Stimulated activated CD4-positive, alpha-beta T cell treated with anti-CD3 and anti-CD28 coated beads, TNF-alpha, amount 100 ng/mL, for 1 hour (primary cell): ENCODE data around the gene TYW1B.
"Not testable (repeated sequence)": the region's sequence is repeated elsewhere in the genome, so short reads cannot be mapped to it uniquely, and the experiment has no call there.

ENCODE experiments used
- DNase-seq, 3 donors: peaks; one replicate each; pipeline ENCODE4 v3.0.0-alpha.2; 2020; ENCODE audit warnings: low read depth in 3 of 3, low spot score in 1 of 3

TYW1B gene

DNA sequence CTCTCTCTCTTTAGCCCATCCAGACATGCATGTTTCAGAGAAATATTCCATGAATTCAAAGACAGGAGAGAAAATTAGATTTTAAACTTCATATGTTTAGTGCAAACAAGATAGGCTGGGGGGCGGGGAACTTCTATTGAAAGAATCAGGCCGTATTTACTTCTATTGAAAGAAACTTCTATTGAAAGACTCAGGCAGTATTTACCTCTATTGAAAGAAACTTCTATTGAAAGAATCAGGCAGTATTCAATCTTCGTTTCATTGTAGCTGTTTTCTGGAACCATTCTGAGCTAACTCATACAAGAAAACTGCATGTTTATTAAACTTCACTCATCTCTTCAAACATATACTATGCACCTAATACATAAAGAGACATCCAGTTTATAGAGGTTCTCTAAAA is 123.1 kb downstream of the TYW1B start:
- DNase-seq = no peak

DNA sequence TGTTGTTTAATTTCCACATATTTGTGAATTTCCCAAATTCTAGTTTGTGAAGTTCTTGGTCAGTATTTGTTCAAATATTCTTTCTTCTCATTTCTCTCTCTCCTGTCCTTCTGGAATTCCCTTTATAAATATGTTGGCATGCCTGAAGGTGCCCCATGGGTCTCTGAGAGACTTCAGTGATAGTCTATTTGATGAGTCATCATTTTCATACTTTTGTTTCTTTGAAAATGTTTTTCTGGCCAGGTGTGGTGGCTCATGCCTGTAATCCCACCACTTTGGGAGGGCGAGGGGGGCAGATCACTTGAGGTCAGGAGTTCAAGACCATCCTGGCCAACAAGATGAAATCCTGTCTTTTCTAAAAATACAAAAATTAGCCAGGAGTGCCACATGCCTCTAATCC is 127.5 kb downstream of the TYW1B start:
- DNase-seq = not testable (repeated sequence)

DNA sequence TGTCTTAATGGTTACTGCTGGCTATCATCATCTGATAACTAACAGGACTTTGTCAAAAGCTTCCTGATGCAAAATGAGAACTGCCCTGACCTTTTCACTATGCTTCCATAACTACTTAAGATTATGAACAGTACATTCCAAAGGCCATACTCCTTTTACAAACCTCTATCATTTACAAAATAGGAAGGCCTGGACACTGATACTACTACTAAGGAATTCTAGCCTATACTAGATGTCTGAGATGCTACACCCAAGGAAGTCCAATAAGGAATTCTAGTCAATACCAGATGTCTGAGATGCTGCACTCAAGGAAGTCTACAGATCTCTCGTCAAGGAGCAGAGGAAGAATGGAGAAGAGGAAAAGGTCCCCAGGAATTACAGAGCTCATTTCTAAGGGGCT is 130.9 kb downstream of the TYW1B start:
- DNase-seq = not testable (repeated sequence)

DNA sequence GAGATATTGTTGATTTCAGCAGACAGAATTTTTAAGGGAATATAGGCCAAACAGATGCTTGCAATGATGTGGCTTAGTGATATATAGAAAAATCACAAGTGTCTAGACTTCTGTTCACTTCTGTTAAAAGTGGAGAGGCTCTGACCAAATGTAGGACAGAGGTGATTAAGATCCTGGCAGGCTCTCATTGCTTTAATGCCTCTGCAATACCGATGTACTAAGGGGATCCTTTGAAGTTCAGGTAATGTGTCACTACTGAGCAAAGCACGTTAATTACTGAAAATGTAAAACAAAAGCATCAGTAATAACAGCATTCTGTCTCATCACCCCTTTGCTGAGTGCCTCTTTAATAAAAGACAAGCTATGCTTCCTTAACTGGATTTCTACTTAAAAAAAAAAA is 131.4 kb downstream of the TYW1B start:
- not testable (repeated sequence) for DNase-seq

DNA sequence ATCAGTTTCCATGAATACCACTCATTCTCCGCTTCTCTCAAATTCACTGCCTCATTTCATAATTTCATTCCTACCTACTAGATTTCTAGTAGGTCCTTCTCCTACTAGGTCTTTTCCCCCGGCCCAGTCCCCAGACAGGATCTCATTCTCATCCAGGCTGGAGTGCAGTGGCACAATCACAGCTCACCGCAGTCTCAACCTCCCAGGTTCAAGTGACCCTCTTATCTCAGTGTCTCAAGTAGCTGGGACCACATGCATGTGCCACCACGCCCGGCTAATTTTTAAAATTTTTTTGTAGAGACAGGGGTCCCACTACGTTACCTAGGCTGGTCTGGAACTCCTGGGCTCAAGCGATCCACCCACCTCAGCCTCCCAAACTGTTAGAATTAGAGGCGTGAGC is 132.5 kb downstream of the TYW1B start:
- not testable (repeated sequence) for DNase-seq

DNA sequence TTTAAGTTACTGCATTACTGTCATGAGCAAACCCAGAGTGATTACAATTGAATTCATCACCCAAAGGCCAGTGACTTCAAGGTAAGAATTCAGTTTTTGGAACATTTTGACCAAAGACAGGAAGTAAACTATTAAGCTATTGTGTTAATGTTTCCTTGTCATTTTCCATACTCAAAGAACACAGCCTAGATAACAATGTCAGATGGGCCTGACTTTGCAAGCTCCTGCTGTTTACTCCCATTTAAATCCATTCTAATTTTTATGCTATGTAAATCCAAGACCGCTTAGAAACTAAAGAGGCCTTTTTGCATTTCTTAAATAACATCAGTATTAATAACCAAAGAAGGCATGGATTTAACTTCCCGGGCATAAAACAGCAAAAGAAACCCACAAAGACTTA is 136.6 kb downstream of the TYW1B start:
- DNase-seq = not testable (repeated sequence)

DNA sequence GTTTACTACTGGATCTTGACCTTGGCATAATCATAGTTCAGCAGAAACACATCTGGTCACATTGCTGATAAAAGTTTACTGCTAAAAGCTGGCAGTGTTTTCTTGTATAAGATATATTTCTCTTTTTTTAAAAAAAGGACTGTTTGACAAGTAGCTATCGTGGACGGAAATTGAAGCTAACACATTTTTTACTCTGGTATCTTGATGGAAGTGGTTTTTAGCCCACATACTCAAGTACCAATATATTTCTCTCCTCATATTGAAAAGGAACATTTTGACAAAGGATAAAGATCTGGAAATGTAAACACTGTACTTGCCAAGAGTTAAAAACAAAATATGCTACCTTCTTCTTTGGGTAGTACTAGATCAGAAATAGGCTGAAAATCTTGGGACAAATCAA is 137.8 kb downstream of the TYW1B start:
- not testable (repeated sequence) for DNase-seq

DNA sequence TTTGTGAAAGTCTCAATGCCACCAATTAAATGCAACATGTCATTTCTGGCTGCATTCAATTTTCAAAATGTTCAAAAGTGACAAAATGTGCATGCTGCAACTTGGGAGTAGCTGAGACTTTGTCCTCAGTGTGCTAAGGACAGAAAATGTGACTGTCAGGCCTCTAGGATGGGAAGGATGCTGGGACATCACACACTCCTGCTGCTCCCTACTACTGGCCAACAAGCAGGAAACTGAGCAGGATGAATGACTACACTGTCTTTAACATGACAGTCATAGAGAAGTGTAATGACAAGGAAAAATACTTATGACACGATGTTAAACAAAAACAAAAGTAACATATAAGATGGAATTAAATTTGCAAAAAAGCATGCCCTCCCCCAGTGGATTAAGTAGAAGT is 138.7 kb downstream of the TYW1B start:
- DNase-seq = not testable (repeated sequence)

DNA sequence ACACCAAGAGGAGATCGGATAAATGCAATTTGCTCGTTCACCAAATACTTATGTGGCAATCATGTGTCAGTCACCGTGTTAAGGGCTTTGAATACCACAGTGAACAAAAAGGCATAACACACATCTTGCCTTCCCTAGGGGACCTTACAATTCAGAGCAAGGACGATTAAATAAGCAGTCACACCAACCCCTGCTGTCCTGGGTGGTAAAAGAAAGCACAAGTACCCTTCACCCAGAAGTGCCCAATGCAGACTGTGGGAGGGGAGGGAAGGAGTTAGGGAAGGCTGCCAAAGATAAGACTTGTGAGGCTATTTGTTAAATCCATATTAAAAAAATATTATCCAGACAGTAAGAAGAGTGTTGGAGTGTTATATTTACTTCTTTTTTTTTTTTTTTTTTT is 146.8 kb downstream of the TYW1B start:
- DNase-seq = not testable (repeated sequence)

DNA sequence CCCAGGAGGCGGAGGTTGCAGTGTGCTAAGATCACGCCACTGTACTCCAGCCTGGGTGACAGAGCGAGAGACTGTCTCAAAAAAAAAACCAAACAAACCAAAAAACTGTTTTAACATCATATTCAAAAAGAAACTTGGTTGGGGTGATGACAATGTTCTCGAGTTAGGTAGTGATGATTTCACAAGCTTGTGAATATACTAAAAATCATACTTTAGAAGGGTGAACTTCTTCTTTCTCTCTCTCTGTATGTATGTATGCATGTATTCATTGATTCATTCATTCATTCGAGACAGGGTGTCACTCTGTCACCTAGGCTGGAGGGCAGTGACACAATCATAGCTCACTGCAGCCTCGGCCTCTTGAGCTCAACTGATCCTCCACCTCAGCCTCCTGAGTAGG is 151.1 kb downstream of the TYW1B start:
- not testable (repeated sequence) for DNase-seq

DNA sequence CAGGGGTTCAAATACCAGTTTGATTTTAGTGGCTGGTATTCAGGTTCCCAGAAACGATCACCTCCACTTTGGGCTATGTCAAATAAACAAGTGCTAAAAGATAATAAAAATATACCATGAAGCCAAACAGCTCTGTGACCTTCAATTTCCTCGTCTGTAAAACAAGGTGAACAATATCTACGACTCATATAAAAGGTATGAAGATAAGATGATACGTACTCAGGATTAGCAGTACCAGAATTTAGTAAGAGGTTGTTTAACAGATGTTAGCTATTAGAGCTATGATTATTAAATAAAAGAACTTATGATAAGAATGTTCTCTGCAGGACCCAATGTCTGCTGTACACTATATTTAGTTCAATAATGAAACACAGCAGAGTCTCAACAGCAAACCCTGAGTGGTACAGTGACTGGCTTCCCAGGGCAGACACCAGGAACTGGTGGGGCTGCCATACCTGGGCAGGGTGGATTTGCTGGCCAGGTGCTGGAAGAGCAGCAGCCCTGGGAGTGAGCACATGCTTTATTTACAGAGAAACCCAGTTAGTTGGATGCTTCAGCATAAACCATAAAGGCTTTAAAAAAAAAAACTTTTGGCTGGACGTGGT is 151.8 kb downstream of the TYW1B start:
- not testable (repeated sequence) for DNase-seq

DNA sequence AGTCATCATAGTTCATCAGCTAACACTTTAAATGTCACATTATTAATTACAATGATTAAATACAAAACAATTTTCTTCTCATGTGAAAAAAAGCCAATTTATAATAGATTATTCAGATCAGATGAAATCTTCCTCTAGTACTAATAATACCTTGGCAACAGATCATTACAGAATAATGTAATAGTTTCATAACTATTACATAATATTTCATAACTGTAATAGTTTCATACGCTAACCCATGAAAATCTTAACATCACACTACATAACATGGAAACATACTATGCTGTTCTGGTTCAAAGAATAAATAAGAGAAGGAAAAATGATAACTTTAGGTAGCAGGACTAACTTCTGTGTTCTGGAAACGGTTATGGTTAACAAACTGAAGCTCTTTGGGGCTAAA is 152.3 kb downstream of the TYW1B start:
- not testable (repeated sequence) for DNase-seq

DNA sequence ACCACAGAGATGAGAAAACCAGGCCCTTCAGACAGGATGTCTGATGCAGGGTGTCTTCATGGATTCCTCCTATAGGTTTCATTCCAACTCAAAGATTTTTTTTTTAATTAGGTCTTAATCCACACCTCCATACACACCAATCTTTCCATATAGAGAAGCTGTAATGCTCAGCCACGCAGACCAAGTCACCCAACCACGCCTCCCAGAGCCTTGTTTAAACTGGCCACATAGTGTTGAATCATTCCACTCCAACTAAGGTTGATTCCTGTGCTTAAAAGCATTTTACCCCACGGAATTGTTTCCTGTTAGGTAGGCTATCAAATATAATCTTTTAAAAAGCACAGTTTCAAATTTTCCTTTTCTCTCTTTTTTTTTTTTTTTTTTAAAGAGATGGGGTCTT is 153.6 kb downstream of the TYW1B start:
- no peak for DNase-seq

DNA sequence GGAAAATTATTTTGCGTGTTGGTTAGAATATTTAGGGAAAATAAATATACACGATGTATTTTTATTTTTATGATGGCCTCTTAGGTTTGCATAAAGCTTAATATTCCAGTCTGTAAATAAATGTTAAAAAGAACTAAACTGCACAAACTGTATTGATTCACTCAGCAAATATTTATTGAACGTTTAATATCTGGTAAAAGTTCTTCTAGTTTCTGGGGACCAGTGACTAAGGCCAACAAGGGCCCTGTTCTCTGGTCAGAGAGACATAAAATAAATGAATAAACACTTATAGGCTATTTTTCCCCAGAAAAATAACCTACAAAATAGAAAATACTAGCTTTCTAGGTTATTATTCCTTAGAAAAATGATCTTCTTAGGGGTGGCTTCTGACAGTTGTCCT is 157.2 kb downstream of the TYW1B start:
- DNase-seq = not testable (repeated sequence)

DNA sequence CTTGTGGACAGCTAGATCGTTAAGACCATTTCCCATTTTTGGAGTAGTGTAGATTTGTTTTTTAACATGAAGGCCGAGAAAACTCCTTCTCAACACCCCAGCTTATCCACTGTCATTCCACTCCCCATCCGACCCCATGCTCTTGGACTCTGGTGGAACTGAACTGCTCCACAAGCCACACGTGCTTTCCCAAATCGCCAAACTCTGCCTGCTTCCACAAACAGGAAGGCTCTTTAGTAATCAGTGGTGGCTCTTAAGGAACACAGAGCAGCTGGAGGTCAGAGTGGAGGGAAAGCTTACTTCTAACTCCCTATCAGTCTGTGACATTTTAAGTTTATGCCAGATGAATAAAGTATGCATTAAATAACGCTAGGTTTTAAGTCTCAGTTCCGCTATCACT is 159.6 kb downstream of the TYW1B start:
- DNase-seq = not testable (repeated sequence)

DNA sequence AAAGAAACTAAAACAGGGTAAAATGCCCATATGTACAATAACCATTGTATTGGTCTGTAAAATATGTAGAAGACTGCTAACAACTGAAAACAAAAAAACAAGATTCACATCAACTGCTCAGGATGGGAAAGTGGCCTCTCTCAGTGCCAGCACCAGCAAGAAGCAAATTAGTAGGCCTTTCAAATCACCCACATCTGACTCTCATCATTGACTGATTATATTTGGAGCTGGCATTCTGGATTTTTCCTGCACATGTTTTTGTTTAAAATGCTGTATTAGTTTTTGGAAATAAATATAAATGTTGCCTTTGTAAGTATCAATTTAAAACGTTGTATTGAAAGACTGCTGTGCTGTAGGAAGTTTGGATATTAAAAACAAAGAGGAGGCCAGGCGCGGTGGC is 161.0 kb downstream of the TYW1B start:
- not testable (repeated sequence) for DNase-seq

DNA sequence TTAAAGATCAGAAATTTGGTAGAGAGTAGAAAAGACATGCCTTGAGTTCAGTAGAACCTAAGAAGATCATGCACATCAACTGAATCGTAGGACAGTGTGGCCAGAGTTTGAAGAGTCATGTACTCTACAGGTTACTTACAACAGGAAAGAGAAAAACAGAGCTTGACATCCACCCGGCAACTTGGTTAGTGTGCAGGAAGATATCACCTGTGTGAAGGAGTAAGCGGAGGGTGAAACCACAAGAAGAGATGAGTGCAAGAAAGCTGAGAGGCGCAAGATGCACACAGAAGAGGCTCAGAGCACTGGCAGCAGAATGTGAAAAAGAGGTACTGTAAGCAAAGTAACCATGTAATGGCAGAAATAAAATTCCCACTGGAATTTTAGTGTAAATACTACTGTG is 179.4 kb downstream of the TYW1B start:
- not testable (repeated sequence) for DNase-seq

DNA sequence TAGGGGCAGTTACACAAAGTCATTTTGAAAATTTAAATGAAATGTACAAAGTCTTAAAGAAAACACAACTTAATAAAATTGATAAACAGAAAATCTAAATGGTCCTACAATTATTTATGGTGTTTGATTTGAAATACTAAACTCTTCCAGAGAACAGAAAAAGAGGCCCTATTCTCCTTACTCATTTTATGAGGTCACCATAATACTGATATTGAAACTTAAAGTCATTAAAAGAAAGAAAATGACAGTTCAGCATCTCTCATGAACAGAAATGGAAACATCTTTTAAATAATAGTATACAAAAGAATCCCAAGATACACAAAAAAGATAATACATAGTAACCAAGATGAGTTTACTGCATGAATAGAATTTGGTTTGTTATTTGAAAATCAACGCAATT is 184.3 kb downstream of the TYW1B start:
- not testable (repeated sequence) for DNase-seq

DNA sequence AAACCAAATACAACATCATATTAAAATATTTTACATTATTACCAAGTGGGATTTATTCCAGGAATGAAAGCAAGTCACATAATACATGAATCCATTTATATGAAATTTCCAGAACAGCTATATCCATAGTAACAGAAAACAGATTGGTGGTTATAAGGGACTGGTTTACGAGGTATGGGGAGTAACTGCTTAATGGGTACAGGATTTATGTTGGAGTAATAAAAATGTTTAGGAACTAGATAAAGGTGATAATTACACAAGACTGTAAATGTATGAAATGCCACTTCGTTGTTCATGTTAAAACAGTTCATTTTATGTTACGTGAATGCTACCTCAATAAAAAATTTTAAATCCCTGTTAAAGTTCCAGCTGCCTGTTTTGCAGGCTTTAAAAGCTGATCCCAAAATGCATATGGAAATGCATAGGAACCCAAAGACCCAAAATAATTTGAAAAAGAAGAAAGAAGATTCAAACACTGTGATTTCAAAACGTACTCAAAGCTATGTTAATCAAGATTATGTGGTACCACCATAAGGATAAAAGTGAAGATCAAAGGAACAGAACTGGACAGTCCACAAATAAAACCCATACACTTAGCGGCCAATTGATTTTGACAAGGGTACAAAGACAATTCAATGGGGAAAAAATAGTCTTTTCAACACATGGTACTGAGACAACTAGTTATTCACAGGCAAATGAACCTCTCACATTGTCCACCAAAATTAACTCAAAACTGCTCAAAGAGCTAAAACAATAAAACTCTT is 186.3 kb downstream of the TYW1B start:
- DNase-seq = not testable (repeated sequence)

DNA sequence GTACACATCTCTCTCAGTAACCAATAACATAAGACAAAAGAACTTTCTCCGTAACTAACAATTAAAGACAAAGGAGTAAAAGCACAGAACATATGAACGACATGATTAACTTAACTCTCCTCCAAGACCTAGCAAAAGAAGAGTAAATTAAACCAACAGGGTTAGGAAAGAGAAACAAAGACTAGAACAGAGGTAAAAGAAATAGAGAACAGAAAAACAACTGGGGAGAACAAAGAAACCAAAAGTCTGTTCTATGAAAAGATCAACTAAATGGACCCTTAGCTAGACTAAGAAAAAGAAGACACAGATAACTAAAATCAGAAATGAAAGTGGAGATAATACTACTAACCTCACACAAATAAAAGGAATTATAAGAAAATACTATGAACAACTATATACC is 187.3 kb downstream of the TYW1B start:
- not testable (repeated sequence) for DNase-seq

DNA sequence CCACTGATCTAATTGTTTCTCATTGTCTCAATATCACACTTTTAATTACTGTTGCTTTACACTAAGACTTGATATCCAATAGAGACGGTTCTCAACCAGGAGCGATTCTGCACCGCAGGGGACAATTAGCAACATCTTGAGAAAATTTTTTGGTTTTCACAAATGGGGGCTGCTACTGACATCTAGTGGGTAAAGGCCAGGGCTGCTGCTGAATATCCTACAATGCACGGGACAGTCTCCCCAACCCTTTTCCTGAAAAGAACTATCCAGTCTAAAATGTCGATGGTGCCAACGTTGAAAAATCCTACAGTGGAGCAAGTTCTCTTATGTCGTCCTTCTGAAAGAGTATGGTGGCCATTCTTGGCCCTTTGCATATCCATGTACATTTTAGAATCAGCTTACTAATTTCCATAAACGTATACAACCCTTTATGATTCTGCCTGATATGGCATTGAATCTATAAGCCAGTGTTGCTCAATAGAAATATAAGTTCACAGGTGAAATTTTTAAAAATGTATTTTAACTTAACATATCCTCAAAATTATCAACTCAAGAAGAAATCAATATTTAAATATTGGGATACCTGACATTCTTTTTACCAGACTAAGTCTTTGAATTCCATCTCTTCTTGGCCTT is 192.6 kb downstream of the TYW1B start:
- DNase-seq = not testable (repeated sequence)

DNA sequence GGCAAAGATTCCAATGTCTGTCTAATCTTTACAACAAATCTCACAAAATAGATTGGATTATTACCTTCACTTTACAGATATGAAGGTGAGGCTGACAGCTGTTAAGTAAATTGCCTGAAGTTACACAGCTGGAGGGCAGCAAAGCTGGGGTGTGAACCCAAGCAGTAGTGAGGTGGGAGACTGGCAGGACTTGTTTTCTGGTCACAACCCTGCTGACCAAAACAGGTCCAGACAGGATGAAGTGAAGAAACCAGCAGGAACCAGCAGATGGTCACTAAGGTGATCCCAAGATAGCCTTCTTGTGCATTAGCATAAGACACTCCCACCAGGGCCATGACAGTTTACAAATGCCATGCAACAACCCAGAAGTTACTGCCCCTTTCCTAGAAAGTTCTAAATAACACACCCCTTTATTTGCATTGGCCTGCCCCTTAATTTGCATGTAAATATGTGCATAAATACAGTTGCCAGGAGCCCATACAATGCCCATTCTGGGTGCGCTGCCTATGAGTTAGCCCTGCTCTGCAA is 195.2 kb downstream of the TYW1B start:
- not testable (repeated sequence) for DNase-seq
